ENCODE data around the gene MPG.

Gene MPG

GRCh38 chr16:83781-84615 is 6.0 kb downstream of the MPG start:
- no peak for DNase-seq (ENCODE audit: low spot score)

- no peak for DNase-seq (ENCODE audit: low spot score)
These were observed 6.8 kb downstream of the MPG start for GRCh38 chr16:84718-85406.

GRCh38 chr16:85407-85782 is 7.4 kb downstream of the MPG start:
- no peak for DNase-seq (ENCODE audit: low spot score)

GRCh38 chr16:85865-86264 is 7.8 kb downstream of the MPG start:
- DNase-seq (ENCODE audit: low spot score) = no peak

GRCh38 chr16:86483-86952 is 8.5 kb downstream of the MPG start:
- DNase-seq (ENCODE audit: low spot score) = no peak

GRCh38 chr16:88613-89012 is 10.6 kb downstream of the MPG start:
- DNase-seq (ENCODE audit: low spot score) = no peak

- no peak for DNase-seq (ENCODE audit: low spot score)
These were observed 11.6 kb downstream of the MPG start for GRCh38 chr16:89391-90302.

- DNase-seq (ENCODE audit: low spot score) = no peak
These were observed 13.5 kb downstream of the MPG start for GRCh38 chr16:91484-91883.

- no peak for DNase-seq (ENCODE audit: low spot score)
These were observed 14.7 kb downstream of the MPG start for GRCh38 chr16:92431-93339.

GRCh38 chr16:94918-95265 is 16.9 kb downstream of the MPG start:
- DNase-seq (ENCODE audit: low spot score) = no peak

GRCh38 chr16:96935-97381 is 18.9 kb downstream of the MPG start:
- DNase-seq (ENCODE audit: low spot score) = peak; percentile 80

- DNase-seq (ENCODE audit: low spot score) = no peak
These were observed 19.8 kb downstream of the MPG start for GRCh38 chr16:97822-98221.

- no peak for DNase-seq (ENCODE audit: low spot score)
These were observed 23.0 kb downstream of the MPG start for GRCh38 chr16:100989-101388.

GRCh38 chr16:101586-101985 is 23.6 kb downstream of the MPG start:
- DNase-seq (ENCODE audit: low spot score) = no peak

GRCh38 chr16:102060-102855 is 24.2 kb downstream of the MPG start:
- no peak for DNase-seq (ENCODE audit: low spot score)

- no peak for DNase-seq (ENCODE audit: low spot score)
These were observed 26.3 kb downstream of the MPG start for GRCh38 chr16:104355-104754.

GRCh38 chr16:104928-105327 is 26.9 kb downstream of the MPG start:
- DNase-seq (ENCODE audit: low spot score) = no peak

- no peak for DNase-seq (ENCODE audit: low spot score)
These were observed 27.5 kb downstream of the MPG start for GRCh38 chr16:105521-105920.

GRCh38 chr16:106623-107324 is 28.7 kb downstream of the MPG start:
- peak; percentile 53 for DNase-seq (ENCODE audit: low spot score)
